Gastroesophageal sphincter (tissue), 4 donors: ENCODE measurements around the gene SCRN2. TPM values are rescaled to one million over a fixed set of nuclear protein-coding genes. Genes with fewer than 3 reads are reported as not detected.

ENCODE experiments used
- ATAC-seq: fragments of 150-250 bp; one replicate; pipeline ENCODE4 v1.9.1; 2016; ENCODE audit warnings: mild to moderate bottlenecking, moderate library complexity
- H3K27ac ChIP-seq, 4 donors: fragments of 200-600 bp; sonication (generic) in 3 of 4; 1 replicate in 3 of 4; 2 replicates in 1 of 4; pipeline ENCODE4 v1.5.1; 2016 to 2019
- H3K27me3 ChIP-seq: fragments of 200-600 bp; sonication (generic); one replicate; pipeline ENCODE4 v1.5.1; 2019
- H3K36me3 ChIP-seq, 2 donors: fragments of 200-600 bp; sonication (generic); one replicate each; pipeline ENCODE4 v1.5.1; 2019; ENCODE audit warnings: control low read depth in 1 of 2
- H3K4me1 ChIP-seq, 3 donors: fragments of 200-600 bp; sonication (generic); 1 replicate in 2 of 3; 2 replicates in 1 of 3; pipeline ENCODE4 v1.5.1; 2016 to 2019; ENCODE audit warnings: control low read depth in 2 of 3
- H3K4me3 ChIP-seq, 2 donors: fragments of 200-600 bp; sonication (generic); one replicate each; pipeline ENCODE4 v1.5.1; 2019; ENCODE audit warnings: mild to moderate bottlenecking in 1 of 2, moderate library complexity in 1 of 2
- H3K9me3 ChIP-seq, 3 donors: fragments of 200-600 bp; sonication (generic); one replicate each; pipeline ENCODE4 v1.5.1; 2017 to 2019; ENCODE audit warnings: control low read depth in 2 of 3
- CTCF ChIP-seq, 4 experiments: fragments of 200-600 bp in 2 of 4; fragments of 450-650 bp in 2 of 4; sonication (generic) in 1 of 4; IDR thresholded peaks; one replicate each; pipeline ENCODE4 v1.5.1; 2017 to 2019; ENCODE audit warnings: antibody characterized with exemption in 4 of 4, mild to moderate bottlenecking in 2 of 4, moderate library complexity in 2 of 4
- EP300 ChIP-seq: sonication (generic); formaldehyde crosslinking; IDR thresholded peaks from one replicate; pipeline ENCODE4 v1.6.1; 2017; ENCODE audit warnings: antibody characterized with exemption, mild to moderate bottlenecking
- POLR2A ChIP-seq, 2 donors: fragments of 450-650 bp; IDR thresholded peaks; one replicate each; pipeline ENCODE4 v1.6.1; 2017; ENCODE audit warnings: antibody characterized with exemption in 2 of 2, mild to moderate bottlenecking in 2 of 2, moderate library complexity in 1 of 2
- POLR2AphosphoS5 ChIP-seq: sonication (generic); formaldehyde crosslinking; IDR thresholded peaks from one replicate; pipeline ENCODE4 v1.6.1; 2017; ENCODE audit warnings: antibody characterized with exemption
- WGBS, 2 donors: methylation state at CpG; one replicate each; pipeline ENCODE4 v1.1.5; 2018; ENCODE audit warnings: low coverage in 1 of 2; 5-methylcytosine and 5-hydroxymethylcytosine counted together
- total RNA-seq, 4 donors: library from RNA; depleted of rRNA; stranded (reverse); fragments of >200 nt; gene quantifications; one replicate each; pipeline ENCODE4 v1.1.0, GENCODE V29; 2016

SCRN2 gene
- total RNA-seq, 4 donors from 2014 or later: 17.4 to 28.9 (median 21.8) TPM

- TF ChIP-seq POLR2AphosphoS5 (no peak), POLR2A (IDR thresholded peaks at IDR 0.05) (no peak), EP300 (no peak), CTCF (IDR thresholded peaks at IDR 0.05) (no peak)
- no peaks in the 10 kb centered on the region for H3K36me3 ChIP-seq
- 49 to 65% methylated on average over 7 to 10 of the region's 16 CpGs for WGBS, 2 donors
- ATAC-seq: no peak
- no peak overlapping the region for H3K4me3 ChIP-seq
- no peaks in the 10 kb centered on the region for H3K4me1 ChIP-seq
- no peak overlapping the region for H3K27ac ChIP-seq
- no peaks in the 10 kb centered on the region for H3K9me3 ChIP-seq
- H3K27me3 ChIP-seq: peaks cover 89% of the 10 kb centered on the region
Observed at GRCh38 chr17:47857551-47858455, 16.7 kb upstream of the SCRN2 start.

- Histone ChIP-seq H3K27ac (no peak overlapping the region), H3K27me3 (peaks cover 99% of the 10 kb centered on the region), H3K4me1 (peaks cover 0 to 7% (median 0%) of the 10 kb centered on the region in 3 donors), H3K4me3 (no peak overlapping the region), H3K9me3 (no peaks in the 10 kb centered on the region), H3K36me3 (no peaks in the 10 kb centered on the region)
- ATAC-seq: no peak
- no peak for TF ChIP-seq CTCF (IDR thresholded peaks at IDR 0.05)
- TF ChIP-seq EP300: no peak
- no peak for TF ChIP-seq POLR2A (IDR thresholded peaks at IDR 0.05)
- TF ChIP-seq POLR2AphosphoS5: no peak
Observed at GRCh38 chr17:47856830-47857229, 15.8 kb upstream of the SCRN2 start.

- ATAC-seq: no peak
- WGBS, 2 donors: 5% methylated on average over 3 of the region's 3 CpGs; no CpG with 5 or more reads in 1 of the 2 donors
- peaks cover 99% of the 10 kb centered on the region for H3K27me3 ChIP-seq
Observed at GRCh38 chr17:47855737-47856136, 14.7 kb upstream of the SCRN2 start.

GRCh38 chr17:47853616-47854015, 12.5 kb upstream of the SCRN2 start:
- Histone ChIP-seq H3K4me1 (peaks cover 0 to 22% (median 9%) of the 10 kb centered on the region in 3 donors), H3K9me3 (no peaks in the 10 kb centered on the region), H3K36me3 (no peaks in the 10 kb centered on the region), H3K4me3 (no peak overlapping the region), H3K27ac (no peak overlapping the region), H3K27me3 (peaks cover 99% of the 10 kb centered on the region)
- TF ChIP-seq POLR2A (IDR thresholded peaks at IDR 0.05): no peak
- TF ChIP-seq CTCF (IDR thresholded peaks at IDR 0.05): no peak
- no peak for TF ChIP-seq POLR2AphosphoS5
- no peak for TF ChIP-seq EP300
- WGBS, 2 donors: 28 to 30% methylated on average over 2 to 5 of the region's 5 CpGs
- no peak for ATAC-seq

More at GRCh38 chr17:47855737-47856136, 14.7 kb upstream of the SCRN2 start:
- H3K4me3 ChIP-seq: no peak overlapping the region
- H3K9me3 ChIP-seq: no peaks in the 10 kb centered on the region
- H3K36me3 ChIP-seq: no peaks in the 10 kb centered on the region
- TF ChIP-seq EP300 (no peak), POLR2AphosphoS5 (no peak), CTCF (IDR thresholded peaks at IDR 0.05) (no peak), POLR2A (IDR thresholded peaks at IDR 0.05) (no peak)
- H3K27ac ChIP-seq: no peak overlapping the region
- peaks cover 0 to 18% (median 7%) of the 10 kb centered on the region in 3 donors for H3K4me1 ChIP-seq
